Occipital lobe (tissue), 2 donors: Measurements from ENCODE around the gene RAB3IL1. TPM values are rescaled to one million over a fixed set of nuclear protein-coding genes. Genes with fewer than 3 reads are reported as not detected.

Experiments used
- DNase-seq: peaks from one replicate; lab custom pipeline; 2025; lab: John Stamatoyannopoulos, UW
- total RNA-seq: library from RNA; depleted of rRNA; stranded (reverse); fragments of >200 nt; gene quantifications from one replicate; pipeline ENCODE4 v1.2.3, GENCODE V29; 2014

The RAB3IL1 gene
- total RNA-seq, 1 donor from 2014 or later: 2.3 TPM

DNA sequence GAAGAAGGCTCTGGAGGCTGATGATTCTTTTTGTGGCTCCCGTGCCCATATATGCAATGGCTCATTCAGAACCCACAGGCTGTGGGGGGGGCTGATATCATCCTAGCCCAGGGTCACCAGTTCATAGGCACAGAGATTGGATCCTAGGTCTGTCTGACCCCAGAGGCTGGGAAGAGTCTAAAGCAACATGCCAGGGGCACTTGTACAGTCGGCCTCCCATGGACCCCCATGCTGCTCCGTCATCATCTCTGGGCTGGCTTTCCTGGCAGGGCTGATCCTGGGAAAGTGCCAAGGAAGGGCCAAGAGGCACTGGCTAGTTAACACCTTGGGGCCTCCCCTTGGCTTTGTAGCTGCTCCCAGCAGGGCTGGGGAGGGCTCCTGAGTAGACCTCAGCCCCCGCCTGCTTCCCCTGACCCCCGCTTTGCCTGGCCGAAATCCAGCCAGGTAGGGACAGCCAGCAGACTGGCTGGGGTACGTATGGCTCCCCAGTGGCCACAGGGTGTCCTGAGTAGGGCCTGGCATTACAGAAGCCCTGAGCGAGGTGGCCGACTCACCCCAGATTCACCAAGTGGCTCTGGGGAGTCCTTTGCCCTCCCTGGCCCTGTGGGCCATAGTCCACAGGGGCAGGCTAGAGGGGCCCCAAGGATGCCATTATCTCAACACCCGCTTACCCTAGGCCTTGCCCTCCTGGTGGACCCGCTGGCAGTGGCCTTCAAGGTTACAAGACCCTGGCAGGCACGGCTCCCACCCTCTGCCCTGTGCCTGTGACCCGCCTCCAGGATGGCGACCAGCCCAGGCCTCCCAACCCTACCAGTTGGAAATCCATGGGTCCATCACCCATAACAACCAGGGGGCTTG lies 48.6 kb downstream of the RAB3IL1 start:
- no peak for DNase-seq

DNA sequence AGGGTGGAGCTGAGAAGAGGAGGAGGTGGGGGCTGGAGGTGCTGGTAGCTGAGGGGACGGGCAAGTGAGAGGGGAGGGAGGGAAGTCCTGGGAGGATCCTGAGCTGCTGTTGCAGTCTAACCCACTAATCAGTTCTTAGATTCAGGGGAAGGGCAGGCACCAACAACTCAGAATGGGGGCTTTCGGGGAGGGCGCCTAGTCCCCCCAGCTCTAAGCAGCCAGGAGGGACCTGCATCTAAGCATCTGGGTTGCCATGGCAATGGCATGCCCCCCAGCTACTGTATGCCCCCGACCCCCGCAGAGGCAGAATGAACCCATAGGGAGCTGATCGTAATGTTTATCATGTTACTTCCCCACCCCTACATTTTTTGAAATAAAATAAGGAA lies 50.4 kb downstream of the RAB3IL1 start:
- no peak for DNase-seq

DNA sequence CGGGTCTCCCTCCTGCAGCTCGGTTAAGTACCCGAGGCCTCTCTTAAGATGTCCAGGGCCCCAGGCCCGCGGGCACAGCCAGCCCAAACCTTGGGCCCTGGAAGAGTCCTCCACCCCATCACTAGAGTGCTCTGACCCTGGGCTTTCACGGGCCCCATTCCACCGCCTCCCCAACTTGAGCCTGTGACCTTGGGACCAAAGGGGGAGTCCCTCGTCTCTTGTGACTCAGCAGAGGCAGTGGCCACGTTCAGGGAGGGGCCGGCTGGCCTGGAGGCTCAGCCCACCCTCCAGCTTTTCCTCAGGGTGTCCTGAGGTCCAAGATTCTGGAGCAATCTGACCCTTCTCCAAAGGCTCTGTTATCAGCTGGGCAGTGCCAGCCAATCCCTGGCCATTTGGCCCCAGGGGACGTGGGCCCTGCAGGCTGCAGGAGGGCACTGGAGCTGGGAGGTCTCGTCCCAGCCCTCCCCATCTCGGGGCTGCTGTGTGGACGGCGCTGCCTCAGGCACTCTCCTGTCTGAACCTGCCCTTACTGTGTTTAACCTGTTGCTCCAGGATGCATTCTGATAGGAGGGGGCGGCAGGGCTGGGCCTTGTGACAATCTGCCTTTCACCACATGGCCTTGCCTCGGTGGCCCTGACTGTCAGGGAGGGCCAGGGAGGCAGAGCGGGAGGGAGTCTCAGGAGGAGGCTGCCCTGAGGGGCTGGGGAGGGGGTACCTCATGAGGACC lies 51.0 kb downstream of the RAB3IL1 start:
- DNase-seq: no peak

DNA sequence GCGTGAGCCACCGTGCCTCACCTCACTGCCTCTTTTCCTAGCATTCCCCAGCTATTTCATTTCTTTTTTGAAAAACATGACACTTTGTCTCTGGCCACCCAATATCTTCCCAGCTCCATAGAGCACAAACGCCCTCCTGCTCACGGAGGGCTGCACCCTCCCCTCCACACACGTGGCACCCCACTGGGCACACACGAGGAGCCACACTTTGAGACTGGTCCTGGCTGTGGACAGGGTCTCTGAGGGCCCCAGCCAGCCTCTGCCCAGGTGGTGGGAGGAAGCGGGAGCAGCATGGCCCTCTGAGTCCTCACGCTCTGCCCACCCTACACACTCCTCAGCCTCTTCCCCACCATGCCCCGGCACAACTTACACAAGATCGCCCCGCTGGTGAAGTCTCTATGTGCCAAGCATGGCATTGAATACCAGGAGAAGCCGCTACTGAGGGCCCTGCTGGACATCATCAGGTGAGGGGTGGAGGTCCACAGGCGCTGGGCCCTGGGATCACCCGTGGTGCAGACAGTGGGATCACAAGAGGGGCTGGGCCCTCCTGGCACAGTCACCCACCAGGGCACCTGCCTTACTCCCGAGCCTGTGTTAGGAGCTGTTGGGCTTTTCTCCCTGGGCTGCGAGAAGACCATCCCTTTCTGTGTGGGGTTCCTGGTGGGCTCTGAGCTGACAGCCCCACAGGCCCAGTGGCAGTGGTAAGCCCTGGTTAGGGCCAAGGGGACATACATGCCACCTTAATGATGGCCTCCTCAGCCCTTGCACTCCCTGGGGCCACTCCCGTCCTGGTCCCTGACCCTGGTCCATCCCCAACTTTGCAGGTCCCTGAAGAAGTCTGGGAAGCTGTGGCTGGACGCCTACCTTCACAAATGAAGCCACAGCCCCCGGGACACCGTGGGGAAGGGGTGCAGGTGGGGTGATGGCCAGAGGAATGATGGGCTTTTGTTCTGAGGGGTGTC lies 52.3 kb downstream of the RAB3IL1 start:
- DNase-seq: no peak

DNA sequence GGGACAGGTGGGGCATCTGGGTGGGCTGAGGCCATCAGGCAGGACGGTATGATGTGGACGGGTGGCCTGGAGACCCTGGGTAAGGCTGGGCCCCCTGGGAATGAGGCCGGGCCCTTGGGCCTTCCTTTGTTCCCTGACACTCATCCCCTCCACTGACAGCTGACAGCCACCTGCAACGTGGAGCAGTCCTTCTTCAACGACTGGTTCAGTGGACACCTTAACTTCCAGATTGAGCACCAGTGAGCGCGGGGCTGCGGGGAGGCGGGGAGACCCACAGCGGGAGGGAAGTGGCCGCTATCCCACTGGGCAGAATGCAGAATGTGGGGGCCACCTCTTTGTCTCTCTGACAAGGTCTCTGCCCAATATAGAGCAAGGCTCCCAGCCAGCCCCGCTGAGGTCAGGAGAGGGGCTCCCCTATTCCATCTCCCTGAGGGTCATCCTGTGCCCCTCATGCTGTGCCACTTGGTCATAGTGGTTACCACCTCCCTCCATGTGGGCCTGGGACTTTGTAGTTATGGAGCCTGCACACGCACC lies 53.8 kb downstream of the RAB3IL1 start:
- DNase-seq: no peak

DNA sequence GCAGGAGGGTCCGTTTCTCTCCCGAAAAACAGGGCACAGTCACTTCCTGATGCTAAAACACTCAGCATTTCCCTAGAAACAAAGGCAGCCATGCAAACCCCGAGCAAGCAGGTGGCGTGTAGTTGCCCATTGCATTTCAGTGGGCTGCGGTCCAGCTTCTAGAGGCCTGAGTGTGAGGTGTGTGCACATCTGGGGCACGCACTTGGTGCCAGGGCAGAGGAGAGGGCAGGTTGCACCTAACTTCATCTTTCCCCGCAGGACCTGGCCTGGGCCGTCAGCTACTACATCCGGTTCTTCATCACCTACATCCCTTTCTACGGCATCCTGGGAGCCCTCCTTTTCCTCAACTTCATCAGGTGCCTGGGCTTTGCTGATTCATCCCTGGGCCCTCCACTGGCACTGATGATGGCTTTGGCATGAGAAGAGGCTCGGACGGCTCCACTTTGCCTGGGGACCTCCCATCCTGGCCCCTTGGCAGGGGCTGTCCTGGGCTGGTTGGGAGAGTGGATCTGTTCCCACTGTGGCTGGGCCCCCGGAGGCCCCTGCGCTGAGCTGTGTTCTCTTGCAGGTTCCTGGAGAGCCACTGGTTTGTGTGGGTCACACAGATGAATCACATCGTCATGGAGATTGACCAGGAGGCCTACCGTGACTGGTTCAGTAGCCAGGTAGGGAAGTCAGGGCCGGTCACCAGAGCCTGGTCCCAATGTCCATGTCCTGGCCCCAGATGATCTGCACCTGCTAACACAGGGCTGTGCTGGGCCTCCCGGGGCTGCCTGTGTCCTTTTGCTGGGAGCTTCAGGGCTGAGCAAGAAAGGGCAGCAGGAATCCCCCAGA lies 54.4 kb downstream of the RAB3IL1 start:
- no peak for DNase-seq

DNA sequence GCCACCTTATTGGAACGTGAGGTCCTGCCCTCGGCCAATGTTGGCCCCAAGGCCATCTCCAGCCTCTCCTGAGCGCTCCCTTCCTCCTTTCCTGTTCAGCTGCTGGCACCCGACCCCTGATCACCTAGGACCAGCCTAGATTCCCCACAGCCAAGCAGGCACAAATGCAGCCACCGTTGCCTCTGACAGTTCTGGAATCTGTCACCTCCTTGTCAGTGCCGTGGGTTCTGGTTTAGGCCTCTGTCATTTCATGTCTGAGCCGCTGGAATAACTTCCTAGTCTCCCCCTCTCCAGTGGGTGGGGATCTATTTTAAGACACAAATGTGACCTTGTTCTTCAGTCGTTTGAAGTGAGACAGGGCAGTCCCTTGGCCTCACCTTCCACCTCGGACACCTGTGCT lies 55.7 kb downstream of the RAB3IL1 start:
- no peak for DNase-seq

DNA sequence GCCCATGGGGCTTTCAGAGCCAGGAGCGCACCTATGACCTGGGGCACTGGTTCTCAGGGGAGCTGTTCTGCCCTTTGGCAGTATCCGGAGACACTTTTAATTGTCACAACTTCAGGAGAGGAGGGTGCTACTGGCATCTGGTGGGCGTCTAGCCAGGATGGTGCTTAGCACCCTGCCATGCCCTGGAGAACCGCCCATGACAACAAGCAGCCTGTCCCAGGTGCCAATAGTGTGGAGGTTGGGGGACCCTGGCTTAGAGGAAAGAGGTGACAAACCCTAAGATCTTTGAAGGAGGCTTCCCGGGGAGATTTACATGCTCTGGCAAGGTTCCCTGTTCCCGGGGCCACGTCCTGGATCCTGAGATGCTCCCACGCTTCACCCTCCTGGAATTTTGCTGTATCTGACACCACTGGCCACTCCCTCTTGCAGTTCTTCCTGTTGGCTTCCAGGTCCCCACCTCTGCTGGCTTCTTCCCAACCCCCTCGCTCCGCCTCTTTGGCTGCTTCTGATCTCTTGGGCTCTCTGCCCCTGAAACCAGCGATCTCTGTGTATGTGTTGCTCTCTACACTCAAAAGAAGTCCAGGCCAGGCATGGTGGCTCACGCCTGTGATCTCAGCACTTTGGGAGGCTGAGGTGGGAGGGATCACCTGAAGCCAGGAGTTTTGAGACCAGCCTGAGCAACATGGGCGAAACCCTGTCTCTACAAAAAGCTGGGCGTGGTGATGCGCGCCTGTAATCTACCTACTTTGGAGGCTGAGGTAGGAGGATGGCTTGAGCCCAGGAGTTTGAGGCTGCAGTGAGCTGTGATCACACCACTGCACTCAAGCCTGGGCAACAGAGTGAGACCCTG lies 57.1 kb downstream of the RAB3IL1 start:
- DNase-seq: no peak

DNA sequence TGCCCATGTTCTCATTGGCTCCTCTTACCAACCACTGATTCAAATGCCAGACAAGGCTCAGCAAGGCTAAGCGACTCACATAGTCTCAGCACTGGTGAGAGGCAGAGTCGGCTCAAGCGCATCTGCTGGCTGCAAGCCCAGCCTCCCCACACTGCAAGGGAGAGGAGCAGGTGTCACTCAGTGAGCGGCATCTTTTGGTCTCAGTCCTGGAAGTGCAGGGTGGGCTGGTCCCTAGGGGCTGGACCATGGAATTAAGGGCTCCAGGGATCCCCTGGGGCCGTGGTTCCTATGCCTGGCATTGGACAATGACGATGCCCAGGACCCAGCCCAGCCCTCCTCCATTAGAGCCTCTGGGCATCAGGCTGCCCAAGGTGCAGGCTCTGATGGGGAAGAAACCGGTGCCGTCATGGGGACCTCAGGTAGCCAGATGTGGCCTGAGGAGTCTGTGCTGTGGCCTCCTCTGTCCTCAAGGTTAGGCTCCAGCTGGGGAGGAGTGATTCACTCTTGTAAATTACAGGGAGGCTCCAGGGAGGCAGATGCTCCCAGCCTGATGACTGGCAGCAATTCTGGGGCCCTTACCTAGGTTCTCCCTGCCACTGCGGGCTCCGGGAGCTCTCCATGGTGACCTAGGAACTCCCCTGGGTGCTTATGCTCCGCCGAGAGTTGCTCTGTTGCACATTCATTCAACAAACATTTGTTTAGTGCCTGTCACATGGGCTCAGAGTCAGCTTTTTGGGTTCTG lies 61.3 kb downstream of the RAB3IL1 start:
- no peak for DNase-seq

DNA sequence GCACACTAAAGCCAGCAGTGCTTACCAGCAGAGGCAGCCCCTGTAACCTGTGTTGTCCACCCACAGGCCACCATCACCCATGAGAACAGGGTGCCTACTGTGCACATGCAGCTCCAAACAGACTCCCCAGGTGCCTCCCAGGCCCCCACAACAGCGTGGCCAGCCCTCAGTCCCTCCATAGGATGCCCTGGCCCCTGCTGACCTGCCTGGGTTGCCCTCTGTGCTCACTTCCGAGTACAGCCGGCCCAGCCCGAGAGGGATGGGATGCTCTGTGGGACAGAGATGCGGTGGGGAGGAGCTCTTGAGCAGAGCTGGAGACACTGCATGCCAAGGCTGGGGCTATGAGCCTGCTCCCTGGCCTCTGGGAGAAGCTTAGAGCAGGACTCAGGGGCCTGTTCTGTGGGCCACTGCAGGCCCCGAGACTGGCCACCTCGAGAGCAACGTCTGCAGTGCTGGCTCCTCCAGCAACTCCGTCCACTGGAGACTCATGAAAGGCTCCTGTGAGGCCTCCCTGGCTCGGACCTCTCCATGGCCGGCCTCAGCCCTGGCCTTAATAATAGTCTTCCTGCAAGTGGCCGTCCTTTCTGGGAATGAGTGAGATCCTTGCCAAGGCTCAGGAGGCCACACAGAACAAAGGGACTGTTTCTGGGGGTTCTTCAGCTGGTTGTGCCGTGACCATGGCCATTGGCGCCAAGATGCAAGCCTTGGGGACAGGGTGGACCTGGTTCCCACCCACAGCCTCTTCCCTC lies 62.2 kb downstream of the RAB3IL1 start:
- DNase-seq: no peak

DNA sequence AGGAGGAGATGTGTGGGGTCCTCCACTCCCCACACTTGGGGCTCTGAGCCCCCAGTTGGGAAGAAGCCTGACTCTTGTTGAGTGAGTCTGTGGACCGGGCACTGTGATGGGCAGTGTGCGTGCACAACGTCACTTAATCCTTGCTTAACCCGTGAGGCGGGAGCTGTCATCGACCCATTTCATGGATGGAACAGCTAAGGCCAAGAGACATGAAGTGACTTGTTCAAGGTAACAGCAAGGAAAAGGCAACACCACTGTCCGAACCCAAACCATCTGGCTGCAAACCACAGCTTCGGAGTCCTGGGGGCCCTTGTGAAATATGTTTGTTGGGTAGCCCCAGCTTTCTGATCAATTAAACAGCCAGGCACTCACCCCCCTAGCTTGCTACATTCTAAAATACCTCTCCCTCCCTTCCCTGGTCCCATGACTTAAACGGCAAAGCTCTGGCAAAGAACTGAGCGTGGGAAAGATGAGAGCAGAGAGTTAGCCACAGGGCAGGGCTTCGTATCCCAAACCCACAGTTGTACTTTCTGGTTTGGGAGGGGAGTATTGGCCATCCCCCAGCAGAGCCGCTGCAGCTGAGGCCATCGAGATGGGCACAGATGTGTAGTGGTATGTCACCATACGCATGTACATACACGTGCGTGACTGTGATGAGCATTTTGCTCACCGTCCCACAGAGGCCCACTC lies 63.0 kb downstream of the RAB3IL1 start:
- no peak for DNase-seq

DNA sequence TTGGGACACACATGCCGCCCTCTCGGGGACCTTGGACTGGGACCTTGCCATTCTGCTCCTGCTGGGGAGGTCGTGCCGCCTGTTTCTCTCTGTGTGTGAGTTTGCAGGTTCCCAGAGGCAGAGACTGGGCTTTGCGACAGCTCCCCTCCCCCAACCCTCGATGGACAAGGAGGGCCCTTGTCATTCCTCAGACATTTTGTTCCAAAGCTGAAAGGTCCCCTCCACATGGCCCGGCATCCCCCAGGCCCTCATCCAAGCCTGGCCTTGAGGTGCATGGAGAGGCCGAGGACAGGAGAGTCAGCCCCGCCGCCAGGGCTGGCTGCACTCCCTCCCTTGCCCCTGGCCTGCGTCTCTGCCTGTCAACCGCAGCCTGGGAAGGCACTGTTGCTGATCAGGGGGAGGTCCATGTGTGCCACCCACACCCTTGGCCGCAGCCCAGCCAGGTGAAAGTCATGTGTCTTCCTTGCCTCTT lies 63.6 kb downstream of the RAB3IL1 start:
- DNase-seq: no peak

DNA sequence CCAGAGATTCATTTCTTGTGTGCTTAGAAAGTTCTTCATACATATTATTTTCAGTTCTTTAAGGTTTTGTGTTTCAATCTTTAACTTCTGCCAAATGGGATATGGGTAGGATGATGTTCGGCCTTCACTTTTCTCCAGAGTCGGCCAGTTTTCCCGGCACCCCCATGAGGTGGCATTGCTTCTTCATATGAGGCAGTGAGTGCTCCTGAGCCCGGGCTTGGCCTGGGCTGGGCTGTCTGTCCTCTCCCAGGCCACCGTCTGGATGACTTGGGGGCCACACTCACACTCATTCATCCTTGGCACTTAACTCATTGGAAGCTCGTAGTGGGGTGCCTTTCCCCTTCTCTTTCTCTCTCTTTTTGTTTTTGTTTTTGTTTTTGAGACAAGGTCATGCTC lies 65.5 kb downstream of the RAB3IL1 start:
- no peak for DNase-seq

DNA sequence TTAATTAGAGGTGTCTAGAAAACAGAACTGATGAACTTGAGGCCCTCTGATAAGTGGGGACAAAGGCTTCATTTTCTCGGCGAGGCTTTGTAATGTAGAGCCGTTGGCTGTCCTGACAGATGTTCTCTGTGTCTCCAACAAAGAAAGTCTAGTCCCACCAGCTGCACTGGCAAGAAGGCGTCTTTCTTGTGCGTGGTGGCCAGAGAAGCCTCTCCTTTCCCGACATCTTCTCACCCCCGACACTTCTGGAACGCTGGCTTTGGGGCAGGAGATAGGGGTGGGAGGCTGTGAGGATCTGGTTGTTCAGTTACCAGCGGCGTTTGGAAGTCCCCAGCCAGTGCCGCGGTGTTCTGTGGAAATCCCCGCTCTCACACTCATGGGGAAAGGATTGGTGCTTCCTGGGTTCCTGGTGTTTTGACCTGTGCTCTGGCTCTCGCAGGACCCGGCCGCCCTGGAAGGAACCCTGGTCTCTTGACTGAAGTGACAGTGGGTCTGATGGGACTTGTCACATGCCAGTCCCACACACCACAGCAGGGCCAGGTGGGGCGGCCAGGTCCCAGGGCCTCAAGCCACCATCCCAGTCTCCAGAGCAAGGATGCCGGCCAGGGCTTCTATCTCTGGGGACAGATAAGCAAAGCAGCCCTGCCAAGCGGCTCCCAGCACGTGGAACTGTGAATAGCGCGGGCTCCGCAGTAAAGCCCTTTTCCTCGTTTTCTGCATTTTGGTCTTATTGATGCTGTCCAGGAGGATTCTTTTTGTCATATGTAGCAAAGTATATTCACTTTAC lies 66.1 kb downstream of the RAB3IL1 start:
- no peak for DNase-seq

DNA sequence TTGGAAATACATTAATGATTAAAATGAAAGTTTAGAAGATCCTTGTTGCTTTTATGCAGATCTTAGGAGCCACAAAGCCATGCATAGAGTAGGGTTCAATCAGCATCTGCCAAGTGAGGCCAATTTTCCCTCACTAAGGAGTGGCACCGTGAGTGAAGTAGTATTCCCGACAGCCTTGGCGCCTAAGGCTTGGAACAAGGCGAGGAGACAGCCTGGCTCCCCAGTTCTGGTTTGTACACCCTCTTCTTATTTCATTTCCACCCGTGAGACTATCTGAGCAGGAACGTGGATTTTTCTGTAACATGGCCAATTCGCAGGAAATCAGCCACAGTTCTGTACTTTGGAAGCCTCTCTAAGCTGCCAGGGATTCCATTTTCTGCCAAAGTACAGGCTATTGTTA lies 66.7 kb downstream of the RAB3IL1 start:
- no peak for DNase-seq

DNA sequence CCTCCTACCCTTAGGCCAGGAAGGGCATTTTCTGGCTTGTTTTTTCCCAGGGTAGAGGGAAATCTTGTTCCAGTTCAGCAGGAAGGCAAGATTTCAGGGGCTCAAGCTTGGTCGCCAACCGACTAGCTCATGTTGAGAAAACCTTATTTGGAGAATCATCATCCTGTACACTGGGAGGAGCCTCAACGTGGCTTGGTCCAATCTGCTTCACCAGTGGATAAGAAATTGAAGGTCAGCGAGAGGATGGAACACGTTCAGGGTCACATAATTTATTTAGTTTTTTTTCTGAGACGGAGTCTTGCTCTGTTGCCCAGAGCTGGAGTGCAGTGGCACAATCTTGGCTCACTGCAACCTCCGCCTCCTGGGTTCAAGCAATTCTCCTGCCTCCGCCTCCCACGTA lies 68.7 kb downstream of the RAB3IL1 start:
- no peak for DNase-seq
